ENCODE results near the gene ADAMTSL1.

Gene ADAMTSL1

DNA sequence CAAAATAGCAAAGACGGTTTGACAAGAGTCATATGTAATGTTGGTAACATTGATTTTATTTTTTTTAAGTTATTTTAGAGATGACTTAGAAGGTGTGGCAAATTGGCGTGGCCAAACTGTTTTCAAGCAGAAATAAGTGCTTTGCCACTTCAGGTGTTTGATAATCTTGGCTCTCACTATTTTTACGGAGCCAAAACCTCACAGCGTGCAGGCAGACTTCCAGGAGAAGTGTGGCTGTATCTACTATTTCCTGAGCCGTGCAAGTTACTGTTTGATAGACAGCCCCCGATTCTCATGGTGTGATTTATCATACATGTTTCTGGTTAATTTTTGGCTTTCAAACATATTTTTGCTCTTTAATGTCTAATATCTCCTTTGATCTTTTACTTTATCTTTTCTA is 269.5 kb downstream of the ADAMTSL1 start:
- no peak for TF ChIP-seq POLR2A (IDR thresholded peaks at IDR 0.05; ENCODE audit: low read depth, low read length)
- FAIRE-seq (no peak), DNase-seq (ENCODE audit: insufficient read length, low spot score) (no peak)

DNA sequence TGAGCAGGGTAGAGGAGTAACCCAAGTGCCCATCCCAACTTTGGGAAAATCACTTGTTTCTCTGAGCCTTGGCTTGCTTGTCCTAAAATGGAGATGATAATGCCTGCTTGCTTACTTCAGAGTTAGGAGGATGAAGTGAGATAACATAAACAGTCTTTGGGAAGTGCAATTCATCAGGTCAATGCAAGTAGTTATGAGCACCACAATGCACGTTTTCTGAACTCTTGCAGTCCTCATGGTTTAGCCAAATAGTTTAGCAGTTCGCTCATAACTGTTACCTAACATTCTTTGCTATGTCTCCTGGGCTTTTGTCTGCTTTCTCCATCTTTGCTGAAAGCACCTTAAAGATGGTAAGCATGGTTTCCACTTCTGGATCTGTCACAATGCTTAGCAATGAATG is 270.0 kb downstream of the ADAMTSL1 start:
- FAIRE-seq, result no peak
- DNase-seq (ENCODE audit: insufficient read length, low spot score), result no peak
- no peak for TF ChIP-seq POLR2A (IDR thresholded peaks at IDR 0.05; ENCODE audit: low read depth, low read length)

GRCh38 chr9:18745710-18746109 is 271.8 kb downstream of the ADAMTSL1 start:
- FAIRE-seq, result no peak
- no peak for TF ChIP-seq POLR2A (IDR thresholded peaks at IDR 0.05; ENCODE audit: low read depth, low read length)
- DNase-seq (ENCODE audit: insufficient read length, low spot score), result no peak

- FAIRE-seq, result no peak
- no peak for TF ChIP-seq POLR2A (IDR thresholded peaks at IDR 0.05; ENCODE audit: low read depth, low read length)
- no peak for DNase-seq (ENCODE audit: insufficient read length, low spot score)
Observed at GRCh38 chr9:18746631-18747030, 272.7 kb downstream of the ADAMTSL1 start.

DNA sequence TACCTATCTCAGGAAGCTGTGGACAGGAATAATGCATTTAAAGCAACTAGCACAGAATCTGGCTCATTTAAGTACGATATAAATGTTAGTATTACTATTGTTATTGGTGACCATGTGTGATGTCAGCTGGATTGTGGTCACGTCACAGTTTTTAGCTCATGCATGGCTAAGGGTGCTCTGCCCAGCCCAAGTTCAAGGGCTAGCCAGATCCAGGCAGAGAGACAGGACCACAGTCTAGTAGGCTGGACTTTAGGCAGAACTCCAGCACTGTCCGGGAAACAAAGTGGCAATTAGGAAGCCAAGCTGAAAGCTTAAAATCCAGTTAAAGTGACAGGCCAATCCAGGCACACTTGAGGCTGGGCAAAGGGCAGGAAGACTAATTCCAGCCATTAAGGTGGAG is 273.6 kb downstream of the ADAMTSL1 start:
- no peak for TF ChIP-seq POLR2A (IDR thresholded peaks at IDR 0.05; ENCODE audit: low read depth, low read length)
- FAIRE-seq (no peak), DNase-seq (ENCODE audit: insufficient read length, low spot score) (no peak)

DNA sequence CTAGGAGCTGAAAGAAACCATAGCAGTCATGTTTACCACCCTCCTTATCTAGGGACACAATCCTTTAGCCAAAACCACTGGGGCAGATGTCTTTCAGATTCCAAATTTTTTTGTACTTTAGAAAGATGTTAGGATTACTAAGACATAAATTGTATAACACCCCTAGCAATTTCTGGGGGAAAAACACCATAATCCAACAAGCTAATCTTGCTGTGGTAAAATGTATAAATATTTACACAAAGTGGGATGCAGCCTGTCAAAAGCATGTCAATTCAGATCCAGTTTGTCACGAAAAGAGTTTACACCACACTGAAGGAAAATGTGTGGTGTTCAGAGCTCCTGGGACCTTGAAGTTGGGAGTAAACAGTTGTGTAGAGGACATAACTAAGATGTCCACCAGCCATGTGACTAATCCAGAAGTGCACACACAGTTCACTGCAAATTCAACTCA is 274.3 kb downstream of the ADAMTSL1 start:
- no peak for TF ChIP-seq POLR2A (IDR thresholded peaks at IDR 0.05; ENCODE audit: low read depth, low read length)
- DNase-seq (ENCODE audit: insufficient read length, low spot score), result no peak
- no peak for FAIRE-seq

- no peak for TF ChIP-seq POLR2A (IDR thresholded peaks at IDR 0.05; ENCODE audit: low read depth, low read length)
- DNase-seq (ENCODE audit: insufficient read length, low spot score), result no peak
- no peak for FAIRE-seq
Observed at GRCh38 chr9:18749711-18750110, 275.8 kb downstream of the ADAMTSL1 start.

- no peak for TF ChIP-seq POLR2A (IDR thresholded peaks at IDR 0.05; ENCODE audit: low read depth, low read length)
- no peak for FAIRE-seq
- no peak for DNase-seq (ENCODE audit: insufficient read length, low spot score)
Observed at GRCh38 chr9:18753904-18754303, 280.0 kb downstream of the ADAMTSL1 start.

GRCh38 chr9:18754537-18754936 is 280.6 kb downstream of the ADAMTSL1 start:
- DNase-seq (ENCODE audit: insufficient read length, low spot score), result no peak
- TF ChIP-seq POLR2A (IDR thresholded peaks at IDR 0.05; ENCODE audit: low read depth, low read length), result no peak
- FAIRE-seq, result no peak

- no peak for DNase-seq (ENCODE audit: insufficient read length, low spot score)
- FAIRE-seq, result no peak
- no peak for TF ChIP-seq POLR2A (IDR thresholded peaks at IDR 0.05; ENCODE audit: low read depth, low read length)
Observed at GRCh38 chr9:18755263-18755662, 281.3 kb downstream of the ADAMTSL1 start.

DNA sequence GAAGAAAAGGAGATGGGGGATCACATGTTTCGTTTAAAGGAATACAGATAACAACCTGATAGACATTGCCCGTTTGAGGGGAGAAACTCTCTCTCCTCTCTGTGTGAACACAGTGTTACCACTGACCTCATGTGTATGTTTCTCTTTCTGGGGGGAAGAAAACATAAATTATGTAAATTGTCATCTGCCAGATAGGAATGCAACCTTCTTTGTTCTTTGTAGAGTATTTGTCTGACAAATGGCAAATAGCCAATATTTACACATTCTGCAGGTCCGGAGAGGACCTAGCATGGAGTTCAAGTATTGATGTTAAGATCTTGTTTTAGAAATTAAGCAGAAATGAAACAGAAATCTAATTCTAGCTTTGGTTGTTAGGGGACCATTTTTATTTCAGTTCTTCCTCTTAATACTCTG is 282.8 kb downstream of the ADAMTSL1 start:
- DNase-seq (ENCODE audit: insufficient read length, low spot score) (no peak), FAIRE-seq (no peak)
- TF ChIP-seq POLR2A (IDR thresholded peaks at IDR 0.05; ENCODE audit: low read depth, low read length), result no peak

- no peak for DNase-seq (ENCODE audit: insufficient read length, low spot score)
- FAIRE-seq, result no peak
- no peak for TF ChIP-seq POLR2A (IDR thresholded peaks at IDR 0.05; ENCODE audit: low read depth, low read length)
Observed at GRCh38 chr9:18759827-18760226, 285.9 kb downstream of the ADAMTSL1 start.

GRCh38 chr9:18761742-18762300 is 287.9 kb downstream of the ADAMTSL1 start:
- TF ChIP-seq POLR2A (IDR thresholded peaks at IDR 0.05; ENCODE audit: low read depth, low read length), result no peak
- FAIRE-seq, result no peak
- DNase-seq (ENCODE audit: insufficient read length, low spot score), result no peak

DNA sequence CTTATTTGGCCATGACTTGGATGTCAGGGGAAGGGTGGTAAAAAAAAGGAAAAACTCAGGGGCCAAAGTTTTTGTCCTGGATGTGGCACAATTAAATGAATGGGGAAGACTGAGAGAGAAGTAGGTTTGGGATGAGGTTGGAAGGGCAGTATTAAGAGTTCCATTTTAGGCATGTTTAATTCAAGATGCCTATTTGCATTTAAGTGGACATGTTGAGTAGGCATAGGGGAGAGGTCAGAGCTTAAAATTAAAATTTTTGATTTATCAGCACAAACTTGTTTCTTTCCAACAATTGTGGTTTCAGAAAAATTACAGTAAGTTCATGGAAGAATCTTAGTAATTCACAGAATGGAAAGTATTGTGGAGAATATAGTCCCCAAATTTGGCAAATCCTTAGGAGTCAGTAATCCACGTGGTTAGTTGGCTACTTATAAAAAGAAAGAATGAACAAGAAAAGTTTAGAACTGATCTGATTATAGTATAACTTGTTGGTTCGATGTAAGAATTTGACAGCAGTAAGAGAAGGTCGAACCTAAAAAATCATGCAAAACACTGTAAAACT is 293.1 kb downstream of the ADAMTSL1 start:
- DNase-seq (ENCODE audit: insufficient read length, low spot score) (no peak), FAIRE-seq (no peak)
- no peak for TF ChIP-seq POLR2A (IDR thresholded peaks at IDR 0.05; ENCODE audit: low read depth, low read length)

DNA sequence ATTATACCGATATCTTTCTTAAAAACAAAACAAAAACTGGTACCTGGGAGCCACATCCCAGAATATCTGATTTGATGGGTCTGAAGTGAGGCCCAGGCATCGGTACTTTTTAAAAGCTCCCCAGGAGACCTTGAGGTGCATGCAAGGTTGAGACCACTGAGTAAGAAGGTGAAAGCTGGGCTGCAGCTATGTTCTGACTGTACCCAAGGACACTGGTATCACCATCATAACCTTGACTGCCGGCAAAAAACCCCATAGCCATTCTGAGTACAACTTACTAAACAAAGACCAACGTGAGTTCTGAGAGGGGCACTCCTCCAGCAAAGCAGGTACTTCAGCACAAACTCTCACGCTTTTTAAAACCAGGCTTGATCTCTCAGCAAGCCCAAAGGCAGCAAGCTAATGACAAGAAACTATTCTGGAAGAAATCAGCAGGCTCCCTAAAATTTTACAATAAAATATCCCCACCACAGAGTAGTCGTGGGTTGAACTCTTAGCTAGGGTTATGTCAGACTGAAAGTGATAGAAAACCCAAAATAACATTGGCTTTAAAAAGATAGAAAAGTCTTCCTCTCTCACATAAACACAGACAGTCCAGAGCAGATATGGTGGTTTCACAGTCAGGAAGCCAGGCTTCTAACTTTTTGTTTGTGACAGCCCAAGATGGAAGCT is 295.1 kb downstream of the ADAMTSL1 start:
- TF ChIP-seq POLR2A (IDR thresholded peaks at IDR 0.05; ENCODE audit: low read depth, low read length), result no peak
- DNase-seq (ENCODE audit: insufficient read length, low spot score), result no peak
- FAIRE-seq, result no peak

All from H54 (cell line).